Immature natural killer cell (primary cell): ENCODE data around the gene MROH8. TPM values are rescaled to one million over a fixed set of nuclear protein-coding genes. Genes with fewer than 3 reads are reported as not detected.
A peak's percentile ranks its signal among the peaks of the same experiment; 100 is the strongest.

Experiments used
- DNase-seq, 3 donors: peaks; one replicate each; pipeline ENCODE4 v3.0.0; 2022; ENCODE audit warnings: mixed read lengths in 1 of 3
- H3K27ac Mint-ChIP-seq, 6 donors: one replicate each; pipeline ENCODE4 v1.8.0; 2020; ENCODE audit warnings: mixed read lengths in 6 of 6, mild to moderate bottlenecking in 5 of 6, inconsistent platforms in 4 of 6, moderate library complexity in 3 of 6
- H3K27me3 Mint-ChIP-seq, 3 donors: one replicate each; pipeline ENCODE4 v1.8.0; 2020 to 2021; ENCODE audit warnings: low read depth in 3 of 3, mild to moderate bottlenecking in 3 of 3, mixed read lengths in 3 of 3, moderate library complexity in 3 of 3, inconsistent platforms in 1 of 3
- H3K36me3 Mint-ChIP-seq, 3 donors: one replicate each; pipeline ENCODE4 v1.8.0; 2020; ENCODE audit warnings: mixed read lengths in 3 of 3, inconsistent platforms in 2 of 3, mild to moderate bottlenecking in 2 of 3
- H3K4me1 Mint-ChIP-seq, 2 donors: one replicate each; pipeline ENCODE4 v1.8.0; 2020; ENCODE audit warnings: inconsistent platforms in 2 of 2, mild to moderate bottlenecking in 2 of 2, mixed read lengths in 2 of 2, moderate library complexity in 1 of 2
- H3K4me3 Mint-ChIP-seq, 5 donors: one replicate each; pipeline ENCODE4 v1.8.0; 2020; ENCODE audit warnings: mild to moderate bottlenecking in 5 of 5, mixed read lengths in 5 of 5, inconsistent platforms in 3 of 5, moderate library complexity in 3 of 5
- H3K9me3 Mint-ChIP-seq, 6 donors: one replicate each; pipeline ENCODE4 v1.8.0; 2020; ENCODE audit warnings: mild to moderate bottlenecking in 6 of 6, mixed read lengths in 6 of 6, inconsistent platforms in 4 of 6, moderate library complexity in 3 of 6
- polyA plus RNA-seq, 3 donors: library from polyadenylated mRNA; unstranded; fragments of 300-500 nt; fragmentation: Illumina TruSeq; gene quantifications; one replicate each; pipeline ENCODE4 v1.2.3, GENCODE V29; 2021

The MROH8 gene
- polyA plus RNA-seq, 3 donors from 2014 or later = 2.1 to 3.4 (median 2.6) TPM

- DNase-seq = no peak
- peaks cover 4% of the 10 kb centered on the region in 2 donors for H3K4me1 Mint-ChIP-seq
- H3K36me3 Mint-ChIP-seq = peaks cover 6 to 44% (median 24%) of the 10 kb centered on the region in 3 donors
Observed at GRCh38 chr20:37207171-37207570, 27.8 kb upstream of the MROH8 start.

GRCh38 chr20:37205794-37206193 lies 26.4 kb upstream of the MROH8 start:
- DNase-seq = no peak
- H3K9me3 Mint-ChIP-seq = no peaks in the 10 kb centered on the region
- peaks cover 11 to 55% (median 25%) of the 10 kb centered on the region in 3 donors for H3K36me3 Mint-ChIP-seq
- H3K4me1 Mint-ChIP-seq = peaks cover 4 to 13% of the 10 kb centered on the region in 2 donors
- no peak overlapping the region for H3K4me3 Mint-ChIP-seq
- peak overlapping the region in 2 of 6 donors; percentile 26 to 37 for H3K27ac Mint-ChIP-seq
- H3K27me3 Mint-ChIP-seq = no peaks in the 10 kb centered on the region

More at GRCh38 chr20:37207171-37207570, 27.8 kb upstream of the MROH8 start:
- no peak overlapping the region for H3K27ac Mint-ChIP-seq
- H3K9me3 Mint-ChIP-seq = no peaks in the 10 kb centered on the region
- no peak overlapping the region for H3K4me3 Mint-ChIP-seq
- H3K27me3 Mint-ChIP-seq = no peaks in the 10 kb centered on the region

DNA sequence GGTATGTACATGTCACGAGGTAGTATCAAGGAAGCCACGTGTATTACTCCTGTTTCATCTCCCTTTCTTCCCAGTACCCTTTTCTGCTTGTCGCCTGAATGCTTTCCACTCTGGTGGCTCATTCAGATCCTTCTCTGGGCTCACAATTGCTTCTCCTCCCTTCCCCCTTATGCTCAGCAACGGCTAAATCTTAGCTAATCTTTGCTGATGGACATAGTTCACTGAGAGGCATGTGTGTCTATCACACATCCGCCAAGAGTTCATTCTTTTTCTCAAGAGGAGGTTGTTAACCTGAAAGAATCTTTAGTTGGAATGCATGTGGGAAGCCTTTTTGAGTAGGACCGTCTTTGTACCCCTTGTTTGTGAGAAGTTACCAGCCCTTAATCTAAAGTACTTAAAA lies 25.8 kb upstream of the MROH8 start:
- Mint-ChIP-seq H3K27me3 (no peaks in the 10 kb centered on the region), H3K9me3 (no peaks in the 10 kb centered on the region), H3K36me3 (peaks cover 11 to 62% (median 28%) of the 10 kb centered on the region in 3 donors), H3K4me3 (no peak overlapping the region), H3K4me1 (peaks cover 4 to 13% of the 10 kb centered on the region in 2 donors), H3K27ac (peak overlapping the region in 1 of 6 donors; percentile 20)
- no peak for DNase-seq

DNA sequence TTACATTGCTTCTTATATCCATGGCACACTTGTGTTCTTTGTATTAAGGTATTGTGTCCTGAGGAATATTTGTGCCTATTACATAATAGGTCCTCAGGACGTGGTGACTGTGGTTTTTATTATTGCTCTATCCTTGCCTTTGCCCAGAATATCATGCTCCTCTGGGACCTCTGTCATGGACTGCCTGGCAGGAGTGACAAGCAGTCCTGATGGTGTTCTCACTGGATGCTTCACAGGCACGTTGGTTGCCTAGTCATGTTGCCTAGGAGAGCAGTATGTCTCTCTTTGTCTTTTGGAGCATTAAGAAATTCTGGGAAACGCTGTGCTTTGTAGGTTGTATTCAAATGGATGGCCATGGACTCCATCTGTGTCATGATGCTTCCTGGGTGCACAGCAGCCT lies 24.7 kb upstream of the MROH8 start:
- Mint-ChIP-seq H3K27me3 (no peaks in the 10 kb centered on the region), H3K4me1 (peaks cover 4 to 13% of the 10 kb centered on the region in 2 donors), H3K36me3 (peaks cover 15 to 65% (median 28%) of the 10 kb centered on the region in 3 donors), H3K9me3 (no peaks in the 10 kb centered on the region), H3K27ac (peak overlapping the region in 1 of 6 donors; percentile 59), H3K4me3 (no peak overlapping the region)
- DNase-seq = no peak

DNA sequence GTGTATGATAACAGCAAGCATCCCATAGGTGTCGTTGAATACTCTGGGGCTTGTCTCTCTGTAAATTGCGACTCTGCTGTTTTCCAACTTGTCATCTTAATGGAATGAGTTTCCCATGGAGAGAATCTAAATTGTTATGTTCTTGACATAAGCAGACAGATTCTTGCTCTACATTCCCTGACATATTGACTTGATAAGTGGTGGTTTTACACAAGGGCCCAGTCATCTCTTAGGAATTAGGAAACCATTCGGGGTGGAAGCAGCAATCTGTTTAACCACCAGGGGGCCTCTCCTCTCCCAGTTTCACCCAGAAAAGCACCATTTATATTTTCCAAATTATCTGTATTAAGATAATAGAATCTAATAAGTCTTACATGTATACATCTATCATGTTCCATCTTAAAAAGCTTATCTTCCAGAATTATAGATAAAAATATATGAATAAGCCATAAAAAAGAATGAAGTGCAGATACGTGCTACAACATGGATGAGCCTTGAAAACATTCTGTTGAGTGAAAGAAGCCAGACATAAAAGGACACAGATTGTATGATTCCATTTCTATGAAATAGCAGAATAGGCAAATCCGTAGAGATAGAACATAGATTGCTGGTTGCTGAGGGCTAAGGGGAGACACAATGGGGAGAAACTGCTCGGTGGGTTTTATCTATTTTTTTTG lies 23.1 kb upstream of the MROH8 start:
- Mint-ChIP-seq H3K27ac (peak overlapping the region in 2 of 6 donors; percentile 8 to 53), H3K4me3 (no peak overlapping the region), H3K4me1 (peaks cover 6 to 18% of the 10 kb centered on the region in 2 donors), H3K36me3 (peaks cover 9 to 56% (median 26%) of the 10 kb centered on the region in 3 donors), H3K9me3 (no peaks in the 10 kb centered on the region), H3K27me3 (no peaks in the 10 kb centered on the region)
- peak; percentile 15 to 22 (median 22) for DNase-seq

GRCh38 chr20:37201827-37202162 lies 22.4 kb upstream of the MROH8 start:
- H3K9me3 Mint-ChIP-seq = no peaks in the 10 kb centered on the region
- no peak overlapping the region for H3K4me3 Mint-ChIP-seq
- H3K4me1 Mint-ChIP-seq = peaks cover 11 to 24% of the 10 kb centered on the region in 2 donors
- no peak for DNase-seq
- peaks cover 9 to 50% (median 21%) of the 10 kb centered on the region in 3 donors for H3K36me3 Mint-ChIP-seq
- H3K27me3 Mint-ChIP-seq = peaks cover 0 to 2% (median 2%) of the 10 kb centered on the region in 3 donors
- H3K27ac Mint-ChIP-seq = peak overlapping the region in 2 of 6 donors; percentile 8 to 53

DNA sequence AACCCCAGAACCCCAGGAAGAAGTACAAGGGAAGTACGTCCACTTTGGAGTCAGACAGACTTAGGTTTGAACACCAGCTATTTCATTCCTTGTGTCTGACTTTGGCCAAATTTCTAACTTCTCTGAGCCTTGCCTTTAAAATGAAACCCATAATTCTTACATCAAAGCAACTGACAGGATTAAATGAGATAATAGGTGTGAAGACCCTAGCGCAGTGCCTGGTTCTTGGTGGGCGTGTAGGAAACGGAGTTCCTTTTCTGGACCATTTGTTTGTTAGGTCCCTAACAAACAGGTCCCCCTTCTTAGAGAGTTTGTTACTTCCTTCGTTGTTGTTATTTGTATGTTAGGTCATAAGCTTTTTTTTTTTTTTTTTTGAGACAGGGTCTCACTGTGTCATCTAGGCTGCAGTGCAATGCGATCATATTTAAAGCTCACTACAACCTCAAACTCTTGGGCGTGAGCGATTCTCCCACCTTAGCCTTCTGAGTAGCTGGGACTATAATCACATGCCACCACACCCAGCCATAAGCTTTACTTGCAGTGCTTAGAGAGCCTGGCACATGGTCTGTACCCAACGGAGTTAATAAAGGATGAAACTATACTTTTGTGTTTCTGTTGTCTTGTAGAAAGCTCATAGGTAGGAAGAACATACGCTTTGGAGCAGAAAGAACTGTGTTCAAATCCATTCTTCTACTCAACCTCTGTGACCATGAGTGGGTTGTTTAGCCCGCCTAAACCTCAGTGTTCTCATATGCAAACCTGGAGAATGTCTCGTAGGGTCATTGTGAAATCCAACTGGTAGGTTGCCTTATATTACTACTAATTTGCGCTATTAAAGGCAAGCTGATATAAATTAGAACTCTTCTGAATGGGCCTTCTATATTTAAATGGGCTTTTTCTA lies 21.8 kb upstream of the MROH8 start:
- Mint-ChIP-seq H3K9me3 (no peaks in the 10 kb centered on the region), H3K4me1 (peaks cover 17 to 30% of the 10 kb centered on the region in 2 donors), H3K4me3 (no peak overlapping the region), H3K36me3 (peaks cover 9 to 48% (median 19%) of the 10 kb centered on the region in 3 donors), H3K27me3 (peaks cover 0 to 3% (median 2%) of the 10 kb centered on the region in 3 donors), H3K27ac (peak overlapping the region in 2 of 6 donors; percentile 46 to 53)
- DNase-seq = no peak

GRCh38 chr20:37200376-37200775 lies 21.0 kb upstream of the MROH8 start:
- peaks cover 22 to 36% of the 10 kb centered on the region in 2 donors for H3K4me1 Mint-ChIP-seq
- no peak for DNase-seq
- H3K27ac Mint-ChIP-seq = peak overlapping the region in 2 of 6 donors; percentile 46 to 53
- H3K27me3 Mint-ChIP-seq = peaks cover 0 to 3% (median 2%) of the 10 kb centered on the region in 3 donors
- no peak overlapping the region for H3K4me3 Mint-ChIP-seq
- no peaks in the 10 kb centered on the region for H3K9me3 Mint-ChIP-seq
- peaks cover 9 to 44% (median 15%) of the 10 kb centered on the region in 3 donors for H3K36me3 Mint-ChIP-seq

- Mint-ChIP-seq H3K4me1 (peaks cover 32 to 49% of the 10 kb centered on the region in 2 donors), H3K27ac (no peak overlapping the region), H3K4me3 (no peak overlapping the region), H3K9me3 (no peaks in the 10 kb centered on the region), H3K27me3 (peaks cover 2 to 3% (median 2%) of the 10 kb centered on the region in 3 donors), H3K36me3 (peaks cover 9 to 32% (median 9%) of the 10 kb centered on the region in 3 donors)
- no peak for DNase-seq
Observed at GRCh38 chr20:37198932-37199660, 19.7 kb upstream of the MROH8 start.

DNA sequence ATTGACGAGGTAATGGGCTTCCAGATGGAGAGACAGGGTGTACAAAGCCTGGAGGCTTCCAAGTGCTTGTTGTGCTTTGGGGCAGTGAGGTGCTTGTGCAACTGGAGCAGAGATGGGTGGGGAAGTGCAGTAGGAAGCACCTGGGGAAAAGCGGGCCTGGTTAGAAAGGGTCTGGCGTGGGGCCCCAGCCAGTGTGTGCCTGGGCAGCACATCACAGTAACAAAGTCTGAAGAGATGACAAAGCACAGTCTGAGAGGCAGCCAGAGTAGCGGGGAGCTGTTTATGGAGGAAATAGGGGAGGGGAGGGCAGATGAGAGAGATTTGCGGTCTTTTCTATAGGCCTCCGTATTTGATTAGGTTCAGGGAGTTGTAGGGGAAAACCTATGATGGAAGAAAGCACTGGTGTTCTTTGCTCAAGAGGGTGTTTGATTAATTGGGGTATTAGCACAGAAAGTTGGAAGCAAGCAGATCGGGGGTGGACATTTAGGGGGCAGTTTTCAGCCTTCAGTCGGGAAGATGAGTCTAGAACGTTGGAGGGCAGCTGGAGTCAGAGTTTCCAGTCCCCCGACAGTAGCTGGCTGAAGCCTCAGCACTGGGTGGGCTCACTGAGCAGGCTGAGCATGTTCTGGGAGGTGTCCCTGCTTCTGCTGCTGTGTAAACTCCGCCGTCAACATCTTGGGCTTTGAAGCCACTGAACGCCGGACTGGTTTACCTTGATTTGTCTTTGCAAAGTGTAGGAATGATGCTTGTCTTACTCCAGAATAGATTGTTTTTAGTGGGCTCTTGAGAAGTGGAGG lies 15.5 kb upstream of the MROH8 start:
- Mint-ChIP-seq H3K27ac (peak overlapping the region; percentile 12 to 71 (median 58)), H3K27me3 (peaks cover 2 to 3% (median 3%) of the 10 kb centered on the region in 3 donors), H3K4me3 (peak overlapping the region in 1 of 5 donors; percentile 51), H3K9me3 (no peaks in the 10 kb centered on the region), H3K4me1 (peaks cover 59 to 74% of the 10 kb centered on the region in 2 donors), H3K36me3 (peaks cover 4 to 7% (median 6%) of the 10 kb centered on the region in 3 donors)
- DNase-seq = no peak

GRCh38 chr20:37193821-37194220 lies 14.5 kb upstream of the MROH8 start:
- Mint-ChIP-seq H3K36me3 (peaks cover 0 to 4% (median 3%) of the 10 kb centered on the region in 3 donors), H3K4me1 (peaks cover 67 to 82% of the 10 kb centered on the region in 2 donors), H3K4me3 (no peak overlapping the region), H3K27ac (peak overlapping the region in 4 of 6 donors; percentile 60 to 73 (median 66)), H3K9me3 (no peaks in the 10 kb centered on the region), H3K27me3 (peaks cover 2 to 3% (median 3%) of the 10 kb centered on the region in 3 donors)
- DNase-seq = no peak

- Mint-ChIP-seq H3K9me3 (no peaks in the 10 kb centered on the region), H3K4me3 (no peak overlapping the region), H3K4me1 (peaks cover 65 to 84% of the 10 kb centered on the region in 2 donors), H3K27me3 (peaks cover 2 to 3% (median 3%) of the 10 kb centered on the region in 3 donors), H3K27ac (peak overlapping the region in 3 of 6 donors; percentile 31 to 73 (median 33)), H3K36me3 (peaks cover 0 to 3% (median 0%) of the 10 kb centered on the region in 3 donors)
- DNase-seq = no peak
Observed at GRCh38 chr20:37193226-37193625, 13.9 kb upstream of the MROH8 start.
